Renal cortex interstitium (tissue), 11 donors: ENCODE results near the gene GRK2. TPM values are rescaled to one million over a fixed set of nuclear protein-coding genes. Genes with fewer than 3 reads are reported as not detected.
"Not testable (repeated sequence)": the region's sequence is repeated elsewhere in the genome, so short reads cannot be mapped to it uniquely, and the experiment has no call there.

ENCODE experiments used
- DNase-seq, 11 donors: peaks; one replicate each; pipeline ENCODE4 v3.0.0-alpha.2; 2013; ENCODE audit warnings: low read depth in 9 of 11, low spot score in 4 of 11; ENCODE audit errors: extremely low read depth in 1 of 11
- polyA plus RNA-seq, 3 donors: library from polyadenylated mRNA; unstranded; fragments of 120-200 nt; gene quantifications; one replicate each; pipeline ENCODE4 v1.2.1, GENCODE V29; 2013; ENCODE audit not compliant: insufficient read length in 3 of 3

The GRK2 gene
- polyA plus RNA-seq, 3 donors = 52.3 to 67.2 (median 56.8) TPM

DNA sequence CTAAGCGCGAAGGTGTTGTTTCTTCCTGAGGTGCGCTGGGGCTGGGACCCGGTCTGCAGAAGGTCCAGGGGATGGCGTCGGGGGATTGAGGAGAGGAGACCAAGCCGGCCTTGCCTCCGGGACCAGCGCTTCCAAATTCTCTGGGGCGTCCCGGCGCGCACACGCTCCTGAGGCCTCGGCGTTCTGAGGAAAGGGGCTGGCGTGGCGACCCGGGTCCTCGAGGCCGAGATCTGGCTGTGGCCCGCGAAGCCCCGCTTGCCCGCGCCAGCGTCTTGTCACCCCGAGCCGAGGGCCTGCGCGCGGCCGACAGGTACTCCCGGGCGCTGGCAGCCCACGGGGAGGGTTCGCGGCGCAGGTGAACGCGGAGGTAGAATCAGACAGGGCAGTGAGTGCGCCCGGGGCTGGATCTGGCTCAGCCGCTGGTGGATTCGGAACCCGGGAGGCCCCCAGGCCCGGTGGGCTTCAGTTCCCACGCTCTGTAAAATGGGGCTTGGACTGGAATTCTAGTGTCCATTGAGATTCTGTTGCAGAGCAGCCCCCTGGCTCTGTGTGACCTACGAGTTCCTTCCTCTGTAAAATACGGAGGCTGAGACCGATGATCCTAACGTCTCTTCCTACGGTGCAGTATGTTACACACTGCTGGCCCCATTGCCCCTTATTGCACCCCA lies 51.7 kb downstream of the GRK2 start:
- DNase-seq = no peak

GRCh38 chr11:67318876-67319275 lies 52.6 kb downstream of the GRK2 start:
- not testable (repeated sequence) for DNase-seq

DNA sequence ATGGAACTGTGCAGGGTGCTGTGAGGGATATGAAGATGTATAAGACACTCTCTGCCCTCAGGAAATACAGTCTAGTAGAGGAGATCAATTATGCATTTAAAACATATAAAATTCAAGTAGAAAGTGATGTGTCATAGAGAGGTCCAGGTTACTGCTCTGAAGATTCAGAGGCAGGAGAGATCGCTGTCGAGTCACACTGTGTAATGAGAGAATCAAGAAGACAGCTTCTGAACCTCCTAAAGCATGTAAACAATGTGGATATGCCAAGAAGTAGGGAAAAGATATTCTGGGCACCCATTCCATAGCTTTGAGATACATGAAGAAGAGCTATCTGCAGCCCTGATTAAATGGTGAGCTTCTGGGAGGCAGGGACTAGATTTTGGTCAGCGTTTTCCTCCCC lies 53.7 kb downstream of the GRK2 start:
- no peak for DNase-seq

- DNase-seq = no peak
These were observed 54.4 kb downstream of the GRK2 start for GRCh38 chr11:67320691-67321090.

- DNase-seq = no peak
These were observed 55.1 kb downstream of the GRK2 start for GRCh38 chr11:67321313-67321871.

- DNase-seq = no peak
These were observed 55.8 kb downstream of the GRK2 start for GRCh38 chr11:67322049-67322448.

- DNase-seq = no peak
These were observed 57.3 kb downstream of the GRK2 start for GRCh38 chr11:67323526-67323925.

DNA sequence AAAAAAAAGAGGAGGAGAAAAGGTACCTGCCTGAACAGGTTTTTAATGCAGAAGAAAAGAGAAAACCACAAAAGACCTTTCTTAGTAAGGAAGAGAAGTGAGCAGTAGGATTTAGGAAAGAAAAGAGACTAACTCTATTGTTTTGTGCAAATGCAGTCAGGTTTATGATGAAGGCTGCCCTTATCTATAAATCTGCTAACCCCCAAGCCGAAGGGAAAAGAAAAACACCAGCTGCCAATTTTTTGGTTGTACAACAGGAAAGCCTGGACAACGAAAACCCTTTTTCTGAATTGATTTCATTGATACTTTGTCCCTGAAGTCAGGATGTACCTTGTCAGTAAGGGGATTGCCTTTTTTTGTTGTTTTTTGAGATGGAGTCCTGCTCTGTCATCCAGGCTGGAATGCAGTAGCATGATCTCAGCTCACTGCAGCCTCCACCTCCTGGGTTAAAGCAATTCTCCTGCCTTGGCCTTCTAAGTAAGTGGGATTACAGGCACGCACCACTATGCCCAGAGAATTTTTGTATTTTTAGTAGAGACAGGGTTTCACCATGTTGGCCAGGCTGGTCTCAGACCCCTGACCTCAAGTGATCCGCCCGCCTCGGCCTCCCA lies 65.9 kb downstream of the GRK2 start:
- no peak for DNase-seq

Other genes with a start within 250 kb of the GRK2 start
- gene SYT12, start 243.3 kb upstream of the GRK2 start, polyA plus RNA-seq = under 1 TPM; 0.16 to 0.23 (median 0.20) TPM
- 10 to 100 TPM in 1 of 3 donors, 1 to 10 TPM in 2; 6.9 to 10.7 (median 7.7) TPM for gene RHOD, start 209.6 kb upstream of the GRK2 start, polyA plus RNA-seq
- 10 to 100 TPM; 75.7 to 86.2 (median 76.9) TPM for gene KDM2A, start 147.2 kb upstream of the GRK2 start, polyA plus RNA-seq
- 10 to 100 TPM; 21.5 to 48.5 (median 30.5) TPM for gene ANKRD13D, start 22.8 kb downstream of the GRK2 start, polyA plus RNA-seq
- 10 to 100 TPM; 19.1 to 32.6 (median 23.1) TPM for gene SSH3, start 37.1 kb downstream of the GRK2 start, polyA plus RNA-seq
- 10 to 100 TPM; 16.3 to 38.7 (median 26.0) TPM for gene POLD4, start 87.1 kb downstream of the GRK2 start, polyA plus RNA-seq
- 1 to 10 TPM; 4.3 to 8.0 (median 5.9) TPM for gene CLCF1, start 107.1 kb downstream of the GRK2 start, polyA plus RNA-seq
- 10 to 100 TPM; 21.8 to 33.9 (median 31.2) TPM for gene RAD9A, start 125.5 kb downstream of the GRK2 start, polyA plus RNA-seq
- gene PPP1CA, start 135.4 kb downstream of the GRK2 start, polyA plus RNA-seq = 100 to 1,000 TPM; 149 to 172 (median 156) TPM
- 10 to 100 TPM in 1 of 3 donors, 1 to 10 TPM in 2; 4.5 to 10.5 (median 6.7) TPM for gene TBC1D10C, start 137.6 kb downstream of the GRK2 start, polyA plus RNA-seq
- 1 to 10 TPM; 2.0 to 5.2 (median 2.7) TPM for gene CARNS1, start 149.2 kb downstream of the GRK2 start, polyA plus RNA-seq
- 10 to 100 TPM; 40.3 to 47.0 (median 41.2) TPM for gene RPS6KB2, start 162.0 kb downstream of the GRK2 start, polyA plus RNA-seq
- 1 to 10 TPM; 1.3 to 3.5 (median 2.4) TPM for gene PTPRCAP, start 171.2 kb downstream of the GRK2 start, polyA plus RNA-seq
- 10 to 100 TPM; 53.5 to 82.1 (median 75.7) TPM for gene CORO1B, start 177.0 kb downstream of the GRK2 start, polyA plus RNA-seq
- not detected for gene GPR152, start 186.3 kb downstream of the GRK2 start, polyA plus RNA-seq
- gene CABP4, start 188.9 kb downstream of the GRK2 start, polyA plus RNA-seq = 1 to 10 TPM in 1 of 3 donors, under 1 TPM in 2; 0.26 to 1.2 (median 0.55) TPM
- 10 to 100 TPM; 40.3 to 67.0 (median 54.6) TPM for gene TMEM134, start 202.8 kb downstream of the GRK2 start, polyA plus RNA-seq
- gene AIP, start 216.6 kb downstream of the GRK2 start, polyA plus RNA-seq = 10 to 100 TPM; 55.9 to 77.0 (median 63.1) TPM
- gene PITPNM1, start 238.9 kb downstream of the GRK2 start, polyA plus RNA-seq = 10 to 100 TPM; 28.5 to 49.4 (median 35.4) TPM
- gene CDK2AP2, start 241.7 kb downstream of the GRK2 start, polyA plus RNA-seq = 10 to 100 TPM; 37.7 to 69.5 (median 52.5) TPM